ENCODE results near the gene MAF.

The MAF gene

GRCh38 chr16:79623062-79623461 is 22.5 kb upstream of the MAF start:
- in situ Hi-C loops (cut with HindIII; ENCODE audit: low pct_ligation_motif_present, low sequenced_read_pairs) = no loop called here
- no peak overlapping the region for H3K4me3 ChIP-seq (ENCODE audit: low read depth, low read length)
- TF ChIP-seq CTCF (IDR thresholded peaks at IDR 0.05; ENCODE audit: low read depth, low read length, missing control alignments) = no peak
- no peak overlapping the region for H3K27ac ChIP-seq
- no peaks in the 10 kb centered on the region for H3K27me3 ChIP-seq (replicated peaks)
- no peak for DNase-seq
- no peaks in the 10 kb centered on the region for H3K36me3 ChIP-seq (replicated peaks)

DNA sequence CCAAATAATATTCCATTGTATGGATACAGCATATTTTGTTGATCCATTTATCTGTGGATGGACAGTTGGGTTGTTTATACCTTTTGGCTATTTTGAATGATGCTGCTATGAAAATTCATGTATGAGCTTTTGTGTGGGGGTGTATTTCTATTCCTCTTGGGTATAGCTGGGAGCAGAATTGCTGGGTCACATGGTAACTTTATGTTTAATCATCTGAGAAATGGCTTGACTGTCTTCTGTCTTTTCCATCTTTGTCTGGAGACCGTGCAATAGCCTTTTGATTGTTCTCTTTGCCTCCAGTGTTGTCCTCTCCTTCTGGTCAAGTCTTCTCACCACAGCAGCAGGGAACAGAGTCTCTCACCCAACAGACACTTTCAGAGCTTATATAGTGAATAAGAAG is 20.5 kb upstream of the MAF start:
- Histone ChIP-seq H3K27ac (no peak overlapping the region), H3K4me3 (ENCODE audit: low read depth, low read length) (no peak overlapping the region), H3K27me3 (replicated peaks) (no peaks in the 10 kb centered on the region), H3K36me3 (replicated peaks) (no peaks in the 10 kb centered on the region)
- in situ Hi-C loops (cut with HindIII; ENCODE audit: low pct_ligation_motif_present, low sequenced_read_pairs) = no loop called here
- TF ChIP-seq CTCF (IDR thresholded peaks at IDR 0.05; ENCODE audit: low read depth, low read length, missing control alignments) = no peak
- no peak for DNase-seq

DNA sequence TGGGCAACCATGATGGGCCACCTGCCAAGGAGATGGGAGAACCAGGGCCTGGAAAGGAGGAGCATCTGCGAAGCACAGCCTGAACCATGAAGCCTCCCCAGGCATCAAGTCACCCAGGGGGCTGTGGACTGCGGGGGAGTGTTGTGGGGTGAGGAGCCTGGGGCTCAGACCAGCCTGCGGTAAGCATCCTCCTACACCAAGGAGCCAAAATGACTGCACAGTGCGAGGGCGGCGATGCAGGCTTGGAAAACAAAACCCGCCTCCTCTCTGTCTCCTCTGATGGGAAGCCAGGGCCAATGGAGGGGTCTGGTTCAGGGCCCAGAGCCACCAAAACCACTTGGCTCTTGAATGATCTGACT is 18.1 kb upstream of the MAF start:
- no peaks in the 10 kb centered on the region for H3K27me3 ChIP-seq (replicated peaks)
- no peaks in the 10 kb centered on the region for H3K36me3 ChIP-seq (replicated peaks)
- DNase-seq = no peak
- no peak overlapping the region for H3K4me3 ChIP-seq (ENCODE audit: low read depth, low read length)
- in situ Hi-C loops (cut with HindIII; ENCODE audit: low pct_ligation_motif_present, low sequenced_read_pairs) = no loop called here
- TF ChIP-seq CTCF (IDR thresholded peaks at IDR 0.05; ENCODE audit: low read depth, low read length, missing control alignments) = no peak
- no peak overlapping the region for H3K27ac ChIP-seq

DNA sequence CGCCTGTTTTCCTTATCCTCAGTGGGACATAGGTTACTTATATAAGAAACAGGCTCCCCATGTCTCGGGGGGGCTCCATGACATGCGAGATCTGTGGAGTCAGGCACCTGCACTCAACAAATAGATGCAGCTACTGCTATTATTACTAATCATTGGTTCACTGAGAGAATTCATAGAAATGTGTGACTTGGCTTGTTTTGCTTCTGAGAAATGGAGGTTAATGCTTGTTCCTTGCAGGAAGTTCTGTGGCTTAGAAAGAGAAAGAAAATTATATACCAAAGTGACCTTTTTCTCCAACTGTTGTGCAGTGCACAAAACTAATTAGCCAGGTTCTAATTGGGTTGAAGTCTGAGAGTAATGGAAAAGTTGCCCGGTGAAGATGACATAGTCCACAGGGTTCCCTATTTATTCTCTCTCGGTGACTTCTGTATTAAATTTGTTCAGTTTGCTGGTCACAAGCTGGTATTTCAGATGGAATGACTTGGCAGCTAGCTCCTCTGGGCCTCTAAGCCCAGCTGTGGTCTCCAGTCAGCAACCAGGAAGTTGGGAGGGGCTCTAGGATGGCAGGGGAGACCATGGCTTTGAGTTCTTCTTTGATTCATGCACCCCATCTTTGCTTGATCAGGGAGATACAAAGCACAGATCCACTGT is 17.6 kb upstream of the MAF start:
- H3K27me3 ChIP-seq (replicated peaks) = no peaks in the 10 kb centered on the region
- no peak for DNase-seq
- TF ChIP-seq CTCF (IDR thresholded peaks at IDR 0.05; ENCODE audit: low read depth, low read length, missing control alignments) = no peak
- H3K27ac ChIP-seq = no peak overlapping the region
- no peaks in the 10 kb centered on the region for H3K36me3 ChIP-seq (replicated peaks)
- in situ Hi-C loops (cut with HindIII; ENCODE audit: low pct_ligation_motif_present, low sequenced_read_pairs) = no loop called here
- H3K4me3 ChIP-seq (ENCODE audit: low read depth, low read length) = no peak overlapping the region

DNA sequence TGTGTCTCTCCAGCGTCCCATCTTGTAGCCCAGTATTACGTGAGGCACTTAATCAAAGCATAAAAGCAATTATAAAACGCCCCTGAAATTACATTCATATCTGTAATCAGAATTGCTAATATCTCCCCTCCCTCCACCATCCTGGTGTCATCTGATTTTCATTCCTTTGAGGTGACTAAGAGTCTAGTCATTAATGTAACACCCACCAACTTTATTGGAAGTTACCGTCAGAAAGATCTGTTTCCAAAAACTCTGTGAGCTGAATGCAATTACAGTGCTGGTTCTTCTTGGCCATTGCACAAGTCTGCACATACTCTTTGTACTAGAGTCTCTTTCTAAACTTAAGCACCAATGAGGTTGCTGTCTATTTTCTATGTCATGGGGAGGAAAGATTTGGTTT is 12.5 kb upstream of the MAF start:
- Histone ChIP-seq H3K36me3 (replicated peaks) (no peaks in the 10 kb centered on the region), H3K4me3 (ENCODE audit: low read depth, low read length) (no peak overlapping the region), H3K27me3 (replicated peaks) (no peaks in the 10 kb centered on the region), H3K27ac (no peak overlapping the region)
- in situ Hi-C loops (cut with HindIII; ENCODE audit: low pct_ligation_motif_present, low sequenced_read_pairs) = no loop called here
- no peak for DNase-seq
- no peak for TF ChIP-seq CTCF (IDR thresholded peaks at IDR 0.05; ENCODE audit: low read depth, low read length, missing control alignments)

DNA sequence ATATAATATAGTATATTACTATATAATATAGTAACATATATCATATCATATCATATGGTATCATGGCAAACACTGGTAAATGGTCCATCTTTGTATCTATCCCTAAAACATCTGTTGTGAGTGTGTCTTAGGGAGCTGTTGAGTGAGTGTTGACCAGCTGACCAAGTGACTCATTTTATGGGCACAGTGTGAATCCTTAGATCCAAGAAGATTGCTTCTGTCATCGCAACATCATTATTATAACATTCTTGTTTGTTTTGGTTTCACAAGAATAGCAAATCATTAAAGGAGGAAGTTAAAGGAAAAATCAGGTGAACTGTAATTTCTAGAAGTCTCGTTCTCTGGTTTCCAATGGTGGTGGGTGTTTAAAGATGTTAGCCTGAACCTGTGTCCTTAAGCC is 11.7 kb upstream of the MAF start:
- no peak overlapping the region for H3K4me3 ChIP-seq (ENCODE audit: low read depth, low read length)
- no peak for DNase-seq
- no peak for TF ChIP-seq CTCF (IDR thresholded peaks at IDR 0.05; ENCODE audit: low read depth, low read length, missing control alignments)
- in situ Hi-C loops (cut with HindIII; ENCODE audit: low pct_ligation_motif_present, low sequenced_read_pairs) = no loop called here
- H3K36me3 ChIP-seq (replicated peaks) = no peaks in the 10 kb centered on the region
- no peak overlapping the region for H3K27ac ChIP-seq
- no peaks in the 10 kb centered on the region for H3K27me3 ChIP-seq (replicated peaks)

All from brain microvascular endothelial cell (primary cell).